ENCODE data around the gene TAAR9.

TAAR9 gene

DNA sequence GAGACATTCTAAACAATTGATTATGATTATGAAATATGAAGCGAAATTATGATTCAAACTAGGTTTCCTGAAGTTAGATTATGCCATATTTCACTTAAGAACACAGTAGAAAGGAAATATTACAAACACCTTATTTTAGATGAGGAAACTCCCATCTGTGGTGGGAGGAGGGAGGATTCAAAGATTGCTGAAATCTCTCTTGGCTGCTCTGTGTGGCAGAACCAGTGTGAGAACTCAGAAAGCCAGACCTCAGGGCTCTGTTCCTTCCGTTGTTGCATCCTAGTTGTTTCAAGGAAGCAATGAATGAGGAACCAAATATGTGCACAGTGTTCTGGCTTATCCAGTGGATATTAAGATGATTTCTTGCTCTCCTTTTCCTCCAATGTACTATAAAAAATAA lies 49.3 kb downstream of the TAAR9 start:
- no peak overlapping the region for H3K27ac ChIP-seq (ENCODE audit: low read length)
- H3K27me3 ChIP-seq (ENCODE audit: low read depth, low read length): no peaks in the 10 kb centered on the region
- no peaks in the 10 kb centered on the region for H4K20me1 ChIP-seq (ENCODE audit: insufficient read depth, low read length)
- no peaks in the 10 kb centered on the region for H3K9me3 ChIP-seq (ENCODE audit: insufficient read depth, low read length)
- no peaks in the 10 kb centered on the region for H3K4me1 ChIP-seq (ENCODE audit: low read length)
- H2AFZ ChIP-seq (ENCODE audit: low read depth, low read length): no peak overlapping the region
- no peak for TF ChIP-seq EZH2phosphoT487 (IDR thresholded peaks at IDR 0.05; ENCODE audit: low read depth)
- TF ChIP-seq, protein P1, sequence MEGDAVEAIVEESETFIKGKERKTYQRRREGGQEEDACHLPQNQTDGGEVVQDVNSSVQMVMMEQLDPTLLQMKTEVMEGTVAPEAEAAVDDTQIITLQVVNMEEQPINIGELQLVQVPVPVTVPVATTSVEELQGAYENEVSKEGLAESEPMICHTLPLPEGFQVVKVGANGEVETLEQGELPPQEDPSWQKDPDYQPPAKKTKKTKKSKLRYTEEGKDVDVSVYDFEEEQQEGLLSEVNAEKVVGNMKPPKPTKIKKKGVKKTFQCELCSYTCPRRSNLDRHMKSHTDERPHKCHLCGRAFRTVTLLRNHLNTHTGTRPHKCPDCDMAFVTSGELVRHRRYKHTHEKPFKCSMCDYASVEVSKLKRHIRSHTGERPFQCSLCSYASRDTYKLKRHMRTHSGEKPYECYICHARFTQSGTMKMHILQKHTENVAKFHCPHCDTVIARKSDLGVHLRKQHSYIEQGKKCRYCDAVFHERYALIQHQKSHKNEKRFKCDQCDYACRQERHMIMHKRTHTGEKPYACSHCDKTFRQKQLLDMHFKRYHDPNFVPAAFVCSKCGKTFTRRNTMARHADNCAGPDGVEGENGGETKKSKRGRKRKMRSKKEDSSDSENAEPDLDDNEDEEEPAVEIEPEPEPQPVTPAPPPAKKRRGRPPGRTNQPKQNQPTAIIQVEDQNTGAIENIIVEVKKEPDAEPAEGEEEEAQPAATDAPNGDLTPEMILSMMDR (IDR thresholded peaks at IDR 0.05; ENCODE audit: low read depth, low read length): no peak
- H3K36me3 ChIP-seq (replicated peaks; ENCODE audit: low read depth, low read length): no peaks in the 10 kb centered on the region
- H3K4me3 ChIP-seq (ENCODE audit: low read length): no peak overlapping the region
- H3K4me2 ChIP-seq (ENCODE audit: low read length): no peak overlapping the region
- H3K9ac ChIP-seq (ENCODE audit: low read length): no peak overlapping the region
- H3K79me2 ChIP-seq (ENCODE audit: low read length): no peaks in the 10 kb centered on the region
